GM12878 (cell line): ENCODE data around the gene STPG1. TPM values are rescaled to one million over a fixed set of nuclear protein-coding genes. Genes with fewer than 3 reads are reported as not detected.

Experiments
- ATAC-seq: fragments of 200-7000 bp; cut with Tn5 transposase; 3 replicates; pipeline ENCODE4 v1.9.1; 2020; ENCODE audit warnings: mild to moderate bottlenecking, moderate library complexity
- BruUV-seq: library from RNA; stranded (reverse); fragments of 400-500 nt; replicated peaks from 2 replicates; lab custom pipeline; 2021; lab: Mats Ljungman, UMichigan
- CTCF ChIA-PET: fragments of 300-600 bp; sonication (Branson Sonifier 250); formaldehyde crosslinking; extraction: SDS; loops from one replicate; lab custom pipeline; 2021; ENCODE audit warnings: inconsistent platforms; lab: Yijun Ruan, JAX
- POLR2A ChIA-PET: fragments of 350-600 bp; formaldehyde crosslinking; extraction: SDS; loops from one replicate; lab custom pipeline; 2021; ENCODE audit warnings: inconsistent platforms; lab: Charles Lee
- RAD21 ChIA-PET: fragments of 300-600 bp; sonication (Branson Sonifier 250); formaldehyde crosslinking; loops from one replicate; lab custom pipeline; 2023; ENCODE audit warnings: antibody characterized with exemption; ENCODE audit not compliant: unreplicated experiment; lab: Charles Lee
- SMC1A ChIA-PET: fragments of 300-600 bp; sonication (Branson Sonifier 250); formaldehyde crosslinking; loops from one replicate; lab custom pipeline; 2023; ENCODE audit not compliant: unreplicated experiment, uncharacterized antibody; lab: Charles Lee
- DNase-seq: peaks from one replicate; pipeline ENCODE4 v3.0.0-alpha.2; 2011; ENCODE audit warnings: low read depth, low spot score
- FAIRE-seq: peaks from 3 replicates; lab custom pipeline; 2011; peaks lifted over from hg19 to GRCh38; lab: Jason Lieb, UNC
- H2AFZ ChIP-seq: 2 replicates; pipeline ENCODE4 v1.6.0; 2011; ENCODE audit warnings: low read depth, low read length, control low read depth; ENCODE audit not compliant: control insufficient read depth
- H3K27ac ChIP-seq: 2 replicates; pipeline ENCODE4 v1.5.1; 2011; ENCODE audit warnings: control low read depth; ENCODE audit not compliant: control insufficient read depth, insufficient read depth
- H3K27me3 ChIP-seq, 2 experiments: replicated peaks in 1 of 2; 2 replicates each; pipeline versions ENCODE4 v1.6.0 to v1.6.1; 2011; ENCODE audit warnings: low read length in 1 of 2; ENCODE audit not compliant: control insufficient read depth in 2 of 2, insufficient read depth in 2 of 2
- H3K36me3 ChIP-seq, 2 experiments: 2 replicates each; pipeline ENCODE4 v1.5.1; 2011; ENCODE audit warnings: low read length in 1 of 2; ENCODE audit not compliant: control insufficient read depth in 2 of 2, insufficient read depth in 2 of 2
- H3K4me1 ChIP-seq: 2 replicates; pipeline ENCODE4 v1.6.1; 2011; ENCODE audit warnings: mild to moderate bottlenecking, low read length, moderate library complexity, mixed read lengths; ENCODE audit not compliant: control insufficient read depth, insufficient read depth
- H3K4me2 ChIP-seq: 2 replicates; pipeline ENCODE4 v1.6.0; 2011; ENCODE audit warnings: control low read depth; ENCODE audit not compliant: control insufficient read depth, insufficient read depth
- H3K4me3 ChIP-seq: fragments of 200-600 bp; sonication (generic); 2 replicates; pipeline ENCODE4 v1.5.1; 2016
- H3K79me2 ChIP-seq: 2 replicates; pipeline ENCODE4 v1.6.0; 2011; ENCODE audit warnings: low read length; ENCODE audit not compliant: control insufficient read depth, insufficient read depth
- H3K9ac ChIP-seq: 2 replicates; pipeline ENCODE4 v1.8.0; 2011; ENCODE audit warnings: low read length, control low read depth, mixed read lengths; ENCODE audit not compliant: control insufficient read depth, insufficient read depth
- H3K9me3 ChIP-seq: replicated peaks from 3 replicates; pipeline ENCODE4 v1.5.1; 2011; ENCODE audit warnings: mild to moderate bottlenecking, low read length; ENCODE audit not compliant: control insufficient read depth, insufficient read depth
- H4K20me1 ChIP-seq: 2 replicates; pipeline ENCODE4 v1.6.0; 2011; ENCODE audit not compliant: control insufficient read depth, insufficient read depth
- MYB ChIP-seq: fragments of 150-350 bp; IDR thresholded peaks from 2 replicates; pipeline ENCODE4 v1.6.1; 2014; ENCODE audit warnings: mild to moderate bottlenecking, low read depth, low read length, borderline replicate concordance
- NFYB ChIP-seq: IDR thresholded peaks from 2 replicates; pipeline ENCODE4 v1.6.1; 2011; ENCODE audit warnings: low read depth, mild to moderate bottlenecking, low read length, improper control_type of control experiment, moderate library complexity; ENCODE audit not compliant: insufficient read depth
- WRNIP1 ChIP-seq: IDR thresholded peaks from 2 replicates; pipeline ENCODE4 v1.6.1; 2011; ENCODE audit warnings: low read depth, low read length, improper control_type of control experiment, borderline replicate concordance
- ZBTB4 ChIP-seq: fragments of 450-650 bp; formaldehyde crosslinking; IDR thresholded peaks from 2 replicates; pipeline ENCODE4 v1.4.0; 2022; ENCODE audit warnings: mild to moderate bottlenecking, moderate library complexity
- ZBTB40 ChIP-seq: fragments of 450-650 bp; IDR thresholded peaks from 2 replicates; pipeline ENCODE4 v1.6.1; 2016; ENCODE audit warnings: mild to moderate bottlenecking, moderate library complexity, borderline replicate concordance
- WGBS: methylation state at CpG from one replicate; pipeline ENCODE4 v1.1.6; 2016; ENCODE audit warnings: low lambda C conversion rate; ENCODE audit not compliant: insufficient replicate concordance, insufficient coverage; ENCODE audit errors: missing lambda C conversion rate; 5-methylcytosine and 5-hydroxymethylcytosine counted together
- in situ Hi-C: fragments of 300-500 bp; cut with MboI; formaldehyde crosslinking; loops from 9 replicates; pipeline ENCODE4 v1.14.3; 2018; ENCODE audit warnings: mixed read lengths
- intact Hi-C: fragments of 100-400 bp; cut with micrococcal nuclease; formaldehyde crosslinking; loops from one replicate; pipeline ENCODE4 v1.14.2; 2022; ENCODE audit not compliant: unreplicated experiment
- polyA plus RNA-seq, 11 experiments: library from polyadenylated mRNA; depleted of rRNA in 4 of 11; unstranded in 6 of 11; stranded (reverse) in 5 of 11; fragments of >200 nt; fragmentation: Nextera tagmentation in 4 of 11; fragmentation: Illumina TruSeq in 1 of 11; extraction: Ambion mirVana in 4 of 11; extraction: Trizol in 1 of 11; gene quantifications; 1 replicate in 1 of 11; 2 replicates in 10 of 11; pipeline versions ENCODE4 v1.2.1 to v1.2.3, GENCODE V29; 2011 to 2016; ENCODE audit warnings: inconsistent platforms in 2 of 11, missing spikeins in 2 of 11, low read depth in 1 of 11
- total RNA-seq, 4 experiments: library from RNA; depleted of rRNA in 3 of 4; stranded (reverse); fragments of >200 nt in 3 of 4; fragmentation: Illumina TruSeq in 1 of 4; extraction: Trizol in 1 of 4; gene quantifications; 2 replicates each; pipeline versions ENCODE4 v1.2.1 to v1.2.3, GENCODE V29; 2013 to 2021

Gene STPG1
- total and polyA plus RNA-seq, 10 of the 15 experiments (the other 5 are each of a cell fraction or from before 2014, with no cell fraction given), result 0.22 to 2.6 (median 0.73) TPM

- in situ Hi-C loops (no loop called here), intact Hi-C loops (no loop called here)
- Histone ChIP-seq H3K27me3 (peaks cover 0 to 4% of the 10 kb centered on the region in 2 experiments; a peak in 2 of 4 replicates), H3K9me3 (no peaks in the 10 kb centered on the region), H3K4me3 (no peak overlapping the region), H3K4me1 (no peaks in the 10 kb centered on the region), H4K20me1 (peaks cover 2% of the 10 kb centered on the region; the same call in 1 of the 2 replicates), H3K9ac (no peak overlapping the region), H3K27ac (no peak overlapping the region), H3K36me3 (no peaks in the 10 kb centered on the region), H3K79me2 (no peaks in the 10 kb centered on the region), H3K4me2 (no peak overlapping the region), H2AFZ (no peak overlapping the region)
- no peak for FAIRE-seq
- ChIA-PET CTCF (no interaction called here), POLR2A (no interaction called here), RAD21 (no interaction called here), SMC1A (no interaction called here)
- no peak for ATAC-seq
- no peak for DNase-seq
- TF ChIP-seq NFYB, result no peak
- no peak for TF ChIP-seq ZBTB40
- no peak for TF ChIP-seq MYB
- TF ChIP-seq WRNIP1, result no peak
- no peak for TF ChIP-seq ZBTB4 (CRISPR knock-in tag)
- WGBS, result 49% methylated on average over 8 of the region's 8 CpGs
- no TSS peak for BruUV-seq
Measured at GRCh38 chr1:24341260-24341659, 72.3 kb downstream of the STPG1 start.
